BJ (cell line): ENCODE data around the gene ZNF592. TPM values are rescaled to one million over a fixed set of nuclear protein-coding genes. Genes with fewer than 3 reads are reported as not detected.

Experiments used
- CTCF ChIA-PET: fragments of 350-600 bp; formaldehyde crosslinking; extraction: SDS; loops from one replicate; lab custom pipeline; 2021; ENCODE audit warnings: antibody characterized with exemption, inconsistent platforms; lab: Yijun Ruan, JAX
- POLR2A ChIA-PET: fragments of 300-600 bp; sonication (Branson Sonifier 250); formaldehyde crosslinking; extraction: SDS; loops from one replicate; lab custom pipeline; 2021; ENCODE audit warnings: antibody characterized with exemption; lab: Charles Lee
- DNase-seq: peaks from one replicate; pipeline ENCODE4 v3.0.0-alpha.2; 2011; ENCODE audit warnings: low read depth
- H3K27me3 ChIP-seq: 2 replicates; pipeline ENCODE4 v1.6.0; 2011; ENCODE audit warnings: low read length; ENCODE audit not compliant: control insufficient read depth, insufficient read depth
- H3K36me3 ChIP-seq: 2 replicates; pipeline ENCODE4 v1.5.1; 2011; ENCODE audit warnings: low read length; ENCODE audit not compliant: control insufficient read depth, insufficient read depth
- H3K4me3 ChIP-seq: 2 replicates; pipeline ENCODE4 v1.5.1; 2011; ENCODE audit warnings: low read depth, mild to moderate bottlenecking, control low read depth, low read length
- CTCF ChIP-seq: IDR thresholded peaks from 2 replicates; pipeline ENCODE4 v1.5.1; 2011; ENCODE audit warnings: low read depth, mild to moderate bottlenecking, control low read depth, inconsistent platforms, low read length, moderate library complexity; ENCODE audit not compliant: insufficient read depth
- polyA plus RNA-seq: library from polyadenylated mRNA; depleted of rRNA; stranded (reverse); fragments of >200 nt; gene quantifications from 2 replicates; pipeline ENCODE4 v1.2.3, GENCODE V29; 2011

ZNF592 gene
- polyA plus RNA-seq, 1 experiment: 11.0 TPM

- Histone ChIP-seq H3K4me3 (no peak overlapping the region), H3K36me3 (peaks cover 34% of the 10 kb centered on the region), H3K27me3 (no peaks in the 10 kb centered on the region)
- ChIA-PET POLR2A (no interaction called here), CTCF (no interaction called here)
- TF ChIP-seq CTCF: no peak
- DNase-seq: no peak
These were observed 51.3 kb downstream of the ZNF592 start for GRCh38 chr15:84799511-84800187.

- Histone ChIP-seq H3K27me3 (no peaks in the 10 kb centered on the region), H3K36me3 (peaks cover 37% of the 10 kb centered on the region), H3K4me3 (no peak overlapping the region)
- POLR2A ChIA-PET: no interaction called here
- no peak for TF ChIP-seq CTCF
- no peak for DNase-seq
- CTCF ChIA-PET: no interaction called here
These were observed 52.0 kb downstream of the ZNF592 start for GRCh38 chr15:84800365-84800806.

GRCh38 chr15:84804005-84804900, 55.9 kb downstream of the ZNF592 start:
- POLR2A ChIA-PET: no interaction called here
- CTCF ChIA-PET: interaction anchor here (1.0 kb wide), 1 partner anchor 124 kb away, joined by 3 read pairs; no protein-coding TSS in a partner anchor

DNA sequence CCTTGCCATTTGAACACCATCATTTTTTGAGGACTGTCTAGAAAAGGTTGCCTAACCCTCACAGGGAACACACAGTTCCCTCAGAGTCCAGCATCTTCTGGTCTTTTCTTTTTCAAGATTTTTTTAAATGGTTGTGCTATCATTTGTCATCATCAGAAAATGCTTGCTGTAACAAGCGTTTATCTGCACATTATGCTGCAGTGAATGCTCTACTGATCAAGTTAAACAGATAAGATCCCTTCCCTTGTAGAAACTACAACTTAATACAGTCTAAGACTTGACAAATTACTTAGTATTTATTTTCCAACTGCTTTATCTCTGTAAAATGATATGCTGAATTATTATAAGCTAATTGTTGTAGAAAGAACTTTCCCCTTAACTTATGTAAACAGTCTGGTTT, 56.8 kb downstream of the ZNF592 start:
- CTCF ChIA-PET: interaction anchor here (0.6 kb wide), 1 partner anchor 18 kb away, joined by 3 read pairs; no protein-coding TSS in a partner anchor
- Histone ChIP-seq H3K36me3 (peaks cover 13% of the 10 kb centered on the region), H3K27me3 (no peaks in the 10 kb centered on the region), H3K4me3 (no peak overlapping the region)
- POLR2A ChIA-PET: no interaction called here
- no peak for TF ChIP-seq CTCF
- DNase-seq: no peak

More at GRCh38 chr15:84804005-84804900, 55.9 kb downstream of the ZNF592 start:
- H3K27me3 ChIP-seq: no peaks in the 10 kb centered on the region
- peaks cover 23% of the 10 kb centered on the region for H3K36me3 ChIP-seq
- no peak for DNase-seq
- no peak overlapping the region for H3K4me3 ChIP-seq
- TF ChIP-seq CTCF: no peak

- no peak overlapping the region for H3K4me3 ChIP-seq
- CTCF ChIA-PET: no interaction called here
These were observed 58.8 kb downstream of the ZNF592 start for GRCh38 chr15:84807228-84807627.

More at GRCh38 chr15:84807228-84807627, 58.8 kb downstream of the ZNF592 start:
- H3K27me3 ChIP-seq: no peaks in the 10 kb centered on the region
- POLR2A ChIA-PET: no interaction called here
- H3K36me3 ChIP-seq: peaks cover 5% of the 10 kb centered on the region
- TF ChIP-seq CTCF: no peak
- no peak for DNase-seq
